SK-N-SH (cell line): Measurements from ENCODE around the gene RPS6KA2. TPM values are rescaled to one million over a fixed set of nuclear protein-coding genes. Genes with fewer than 3 reads are reported as not detected.

ENCODE experiments used
- CTCF ChIA-PET: fragments of 300-600, 350-600 bp; formaldehyde crosslinking; extraction: SDS; loops from one replicate; lab custom pipeline; 2021; lab: Yijun Ruan, JAX
- POLR2A ChIA-PET: fragments of 350-600 bp; sonication (Branson Sonifier 250); formaldehyde crosslinking; extraction: SDS; loops from one replicate; lab custom pipeline; 2020; ENCODE audit warnings: antibody characterized with exemption, inconsistent platforms; lab: Yijun Ruan, JAX
- DNase-seq: peaks from one replicate; pipeline ENCODE4 v3.0.0; 2012
- H2AFZ ChIP-seq: fragments of 200-600 bp; sonication (generic); 2 replicates; pipeline ENCODE4 v1.8.1; 2016; ENCODE audit warnings: antibody characterized with exemption, mild to moderate bottlenecking, low read depth
- H3F3A ChIP-seq: fragments of 200-600 bp; sonication (generic); replicated peaks from 2 replicates; pipeline ENCODE3; 2016; ENCODE audit warnings: antibody characterized with exemption, mild to moderate bottlenecking; ENCODE audit not compliant: insufficient read depth
- H3K27ac ChIP-seq, 2 experiments: fragments of 200-500 bp in 1 of 2; fragments of 200-600 bp in 1 of 2; sonication (Bioruptor generic) in 1 of 2; sonication (generic), shearing (Covaris generic) in 1 of 2; 2 replicates each; pipeline versions ENCODE4 v1.5.1 to v1.6.1; 2014 to 2016; ENCODE audit warnings: low read depth in 2 of 2, inconsistent platforms in 1 of 2, low read length in 1 of 2, mild to moderate bottlenecking in 1 of 2, mixed read lengths in 1 of 2
- H3K27me3 ChIP-seq: fragments of 200-600 bp; sonication (generic), shearing (Covaris generic); 2 replicates; pipeline ENCODE4 v1.6.1; 2016; ENCODE audit warnings: mixed run types; ENCODE audit not compliant: insufficient read depth
- H3K36me3 ChIP-seq, 2 experiments: fragments of 200-500 bp in 1 of 2; fragments of 200-600 bp in 1 of 2; sonication (Bioruptor generic) in 1 of 2; sonication (generic) in 1 of 2; replicated peaks in 1 of 2; 2 replicates each; pipeline versions ENCODE3 to v1.5.1; 2014 to 2016; ENCODE audit warnings: low read length in 1 of 2, mild to moderate bottlenecking in 1 of 2; ENCODE audit not compliant: insufficient read depth in 2 of 2, control insufficient read depth in 1 of 2
- H3K4me1 ChIP-seq, 2 experiments: fragments of 200-500 bp in 1 of 2; fragments of 200-600 bp in 1 of 2; sonication (Bioruptor generic) in 1 of 2; sonication (generic), shearing (Covaris generic) in 1 of 2; 2 replicates each; pipeline versions ENCODE4 v1.5.1 to v1.6.1; 2014 to 2016; ENCODE audit warnings: low read depth in 1 of 2, low read length in 1 of 2, mixed run types in 1 of 2; ENCODE audit not compliant: insufficient read depth in 2 of 2, control insufficient read depth in 1 of 2
- H3K4me2 ChIP-seq: fragments of 200-600 bp; sonication (generic), shearing (Covaris generic); 2 replicates; pipeline ENCODE4 v1.6.1; 2017; ENCODE audit warnings: mixed run types
- H3K4me3 ChIP-seq, 2 experiments: fragments of 200-500 bp in 1 of 2; fragments of 200-600 bp in 1 of 2; sonication (Bioruptor generic) in 1 of 2; sonication (generic), shearing (Covaris generic) in 1 of 2; 2 replicates each; pipeline versions ENCODE4 v1.5.1 to v1.8.1; 2014 to 2016; ENCODE audit warnings: low read depth in 2 of 2, inconsistent platforms in 1 of 2, low read length in 1 of 2, mild to moderate bottlenecking in 1 of 2, mixed read lengths in 1 of 2, moderate library complexity in 1 of 2
- H3K79me2 ChIP-seq: fragments of 200-600 bp; sonication (generic); 2 replicates; pipeline ENCODE4 v1.8.1; 2017; ENCODE audit warnings: mild to moderate bottlenecking; ENCODE audit not compliant: insufficient read depth
- H3K9ac ChIP-seq: fragments of 200-600 bp; sonication (generic); 2 replicates; pipeline ENCODE4 v1.6.1; 2017; ENCODE audit warnings: mixed run types
- H3K9me2 ChIP-seq: fragments of 200-600 bp; sonication (generic); 2 replicates; pipeline ENCODE4 v1.6.1; 2017; ENCODE audit warnings: mixed run types
- H3K9me3 ChIP-seq: fragments of 200-600 bp; sonication (generic); 2 replicates; pipeline ENCODE4 v1.6.1; 2017; ENCODE audit warnings: mixed run types, mild to moderate bottlenecking, moderate library complexity
- H4K20me1 ChIP-seq: fragments of 200-600 bp; sonication (generic); 2 replicates; pipeline ENCODE4 v1.6.1; 2017; ENCODE audit warnings: mild to moderate bottlenecking, mixed run types; ENCODE audit not compliant: insufficient read depth
- ELF1 ChIP-seq: IDR thresholded peaks from 2 replicates; pipeline ENCODE4 v1.4.0; 2012
- EP300 ChIP-seq, 2 experiments: IDR thresholded peaks; 2 replicates each; pipeline versions ENCODE4 v1.4.0 to v1.6.1; 2012; ENCODE audit warnings: borderline replicate concordance in 1 of 2, low read depth in 1 of 2, low read length in 1 of 2
- FOSL2 ChIP-seq: IDR thresholded peaks from 2 replicates; pipeline ENCODE4 v1.4.0; 2012; ENCODE audit warnings: low read depth, mild to moderate bottlenecking, moderate library complexity, borderline replicate concordance
- FOXJ3 ChIP-seq: sonication (generic); formaldehyde crosslinking; IDR thresholded peaks from 2 replicates; pipeline ENCODE4 v1.5.1; 2020; ENCODE audit warnings: mild to moderate bottlenecking, missing genetic modification reagents
- GABPA ChIP-seq: IDR thresholded peaks from 2 replicates; pipeline ENCODE4 v1.4.0; 2012; ENCODE audit warnings: low read depth, mild to moderate bottlenecking
- GATA2 ChIP-seq: sonication (generic); formaldehyde crosslinking; IDR thresholded peaks from 2 replicates; pipeline ENCODE4 v1.5.0; 2020; ENCODE audit warnings: mild to moderate bottlenecking, missing genetic modification reagents
- JUND ChIP-seq: IDR thresholded peaks from 2 replicates; pipeline ENCODE4 v1.4.0; 2012
- PBX3 ChIP-seq: IDR thresholded peaks from 2 replicates; pipeline ENCODE4; 2012
- POLR2AphosphoS5 ChIP-seq: IDR thresholded peaks from 2 replicates; pipeline ENCODE4 v1.6.1; 2012; ENCODE audit warnings: low read depth, low read length
- RCOR1 ChIP-seq: fragments of 150-350 bp; IDR thresholded peaks from 2 replicates; pipeline ENCODE4 v1.6.1; 2017; ENCODE audit warnings: antibody characterized with exemption, low read length
- RFX5 ChIP-seq: IDR thresholded peaks from 2 replicates; pipeline ENCODE4 v1.6.1; 2012; ENCODE audit warnings: mild to moderate bottlenecking, improper control_type of control experiment, low read length
- SIN3A ChIP-seq: IDR thresholded peaks from 2 replicates; pipeline ENCODE4 v1.6.1; 2012; ENCODE audit warnings: low read depth, mild to moderate bottlenecking, low read length, moderate library complexity, borderline replicate concordance
- TAF1 ChIP-seq: IDR thresholded peaks from 2 replicates; pipeline ENCODE4 v1.6.1; 2012; ENCODE audit warnings: low read depth, mild to moderate bottlenecking, low read length, moderate library complexity, borderline replicate concordance
- TCF12 ChIP-seq: IDR thresholded peaks from 2 replicates; pipeline ENCODE4 v1.4.0; 2012
- TEAD4 ChIP-seq: IDR thresholded peaks from 2 replicates; pipeline ENCODE4 v1.4.0; 2012; ENCODE audit warnings: mild to moderate bottlenecking, borderline replicate concordance; ENCODE audit not compliant: insufficient read depth
- USF1 ChIP-seq: IDR thresholded peaks from 2 replicates; pipeline ENCODE4 v1.4.0; 2012; ENCODE audit warnings: low read depth, borderline replicate concordance
- YY1 ChIP-seq: IDR thresholded peaks from 2 replicates; pipeline ENCODE4 v1.4.0; 2012; ENCODE audit warnings: low read depth, mild to moderate bottlenecking
- whole genome bisulfite sequencing: methylation state at CpG from one replicate; pipeline ENCODE4 v1.1.6; 2017; ENCODE audit warnings: low lambda C conversion rate; 5-methylcytosine and 5-hydroxymethylcytosine counted together
- polyA plus RNA-seq, 3 experiments: library from polyadenylated mRNA; depleted of rRNA; stranded (reverse); fragments of >200 nt; gene quantifications; 2 replicates each; pipeline ENCODE4 v1.2.3, GENCODE V29; 2012
- TF ChIP-seq, protein P1 (sequence below): fragments of 150-350 bp; IDR thresholded peaks from 2 replicates; pipeline ENCODE4 v1.6.1; 2016; ENCODE audit warnings: mild to moderate bottlenecking, low read depth, low read length
- TF ChIP-seq, protein P2 (sequence below): IDR thresholded peaks from 2 replicates; pipeline ENCODE4 v1.6.1; 2012; ENCODE audit warnings: mild to moderate bottlenecking, low read depth, low read length, moderate library complexity
- TF ChIP-seq, protein P3 (sequence below): IDR thresholded peaks from 2 replicates; pipeline ENCODE4 v1.4.0; 2012; ENCODE audit warnings: low read depth

RPS6KA2 gene
- polyA plus RNA-seq, 1 of the 3 experiments (the other 2 are of a cell fraction): 59.5 TPM

DNA sequence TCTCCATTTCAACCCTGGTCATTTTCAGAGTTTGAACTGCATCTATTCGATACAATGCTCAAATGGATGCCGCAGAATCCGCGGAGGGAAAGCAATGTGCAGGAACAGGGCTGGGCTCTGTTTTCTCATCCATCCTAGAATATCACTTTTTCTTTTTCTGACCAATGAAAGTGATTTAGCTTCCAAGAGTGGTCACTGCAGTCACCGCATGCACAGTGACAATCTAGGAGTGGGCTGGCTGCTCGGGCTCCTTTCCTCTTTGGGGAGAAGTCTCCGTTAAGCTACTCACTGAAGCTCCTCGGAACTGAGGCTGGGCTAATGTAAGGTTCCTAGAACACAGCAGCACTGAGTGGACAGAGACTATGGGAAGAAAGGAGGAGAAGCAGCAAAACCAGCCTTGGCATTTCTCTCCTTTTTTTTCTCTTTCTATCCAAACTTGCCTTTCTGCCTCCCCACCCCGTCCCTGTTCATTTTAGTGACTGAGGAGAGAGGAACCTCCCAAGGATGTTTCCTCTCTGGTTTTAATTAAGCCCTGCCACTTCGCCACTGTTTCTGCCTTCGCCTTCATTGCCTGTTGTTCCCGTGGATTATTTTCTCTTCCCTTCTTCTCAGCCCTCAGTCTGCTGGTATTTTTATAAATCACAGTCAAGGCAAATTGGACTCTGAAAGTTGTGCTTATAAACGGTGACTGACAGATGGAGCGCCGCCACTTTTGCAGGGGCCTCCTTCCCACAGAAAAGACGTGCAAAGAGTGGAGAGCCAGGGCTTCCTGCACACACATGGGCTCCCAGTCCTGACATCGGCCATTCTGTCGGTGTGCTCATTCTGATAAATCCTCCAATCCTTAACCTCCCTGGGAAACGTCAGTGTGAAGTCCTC is 81.7 kb downstream of the RPS6KA2 start:
- Histone ChIP-seq H3K9me3 (no peaks in the 10 kb centered on the region), H3K27ac (no peak overlapping the region), H3K79me2 (peaks cover 26% of the 10 kb centered on the region), H3K27me3 (no peaks in the 10 kb centered on the region), H3K4me3 (no peak overlapping the region), H3F3A (no peaks in the 10 kb centered on the region), H3K4me1 (peaks cover 0 to 28% of the 10 kb centered on the region in 2 experiments; a peak in 2 of 4 replicates), H3K9ac (no peak overlapping the region), H4K20me1 (no peaks in the 10 kb centered on the region), H2AFZ (no peak overlapping the region), H3K9me2 (no peaks in the 10 kb centered on the region), H3K36me3 (peaks cover 17 to 44% of the 10 kb centered on the region in 2 experiments), H3K4me2 (no peak overlapping the region)
- TF ChIP-seq GABPA (no peak), TCF12 (no peak), USF1 (no peak), SIN3A (no peak), EP300 (IDR thresholded peaks at IDR 0.05; ENCODE audit: borderline replicate concordance in 1 of 2, low read depth in 1 of 2, low read length in 1 of 2) (no peak), GATA2 (CRISPR knock-in tag) (no peak), RFX5 (no peak)
- DNase-seq: no peak
- WGBS: 90% methylated on average over 19 of the region's 19 CpGs
- POLR2A ChIA-PET: interaction anchor here (1.2 kb wide), 1 partner anchor 10 kb away, joined by 3 read pairs; no protein-coding TSS in a partner anchor
- CTCF ChIA-PET: interaction anchor here (0.6 kb wide), 1 partner anchor 8 kb away, joined by 3 read pairs; no protein-coding TSS in a partner anchor

DNA sequence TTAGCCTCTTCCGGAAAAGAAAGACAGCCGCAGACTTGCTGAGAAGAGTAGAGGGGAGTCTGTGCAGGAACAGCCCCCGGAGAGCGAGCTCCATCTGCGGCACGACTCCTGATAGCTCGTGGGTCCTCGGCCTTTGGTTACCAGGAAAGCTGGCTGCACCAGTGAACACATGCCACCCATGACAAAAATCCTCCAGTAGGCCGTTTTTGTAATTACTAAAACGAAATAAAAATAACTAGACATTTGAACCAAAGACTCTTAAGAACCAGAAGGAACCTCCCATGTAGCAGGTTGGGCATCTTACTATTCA is 82.8 kb downstream of the RPS6KA2 start:
- Histone ChIP-seq H3F3A (no peaks in the 10 kb centered on the region), H3K79me2 (peaks cover 20% of the 10 kb centered on the region), H3K9ac (no peak overlapping the region), H3K27ac (no peak overlapping the region), H3K9me3 (no peaks in the 10 kb centered on the region), H4K20me1 (no peaks in the 10 kb centered on the region), H3K36me3 (peaks cover 17 to 43% of the 10 kb centered on the region in 2 experiments), H3K4me2 (no peak overlapping the region), H2AFZ (no peak overlapping the region), H3K27me3 (no peaks in the 10 kb centered on the region), H3K4me3 (no peak overlapping the region), H3K4me1 (peaks cover 0 to 28% of the 10 kb centered on the region in 2 experiments; a peak in 2 of 4 replicates), H3K9me2 (no peaks in the 10 kb centered on the region)
- WGBS: 88% methylated on average over 10 of the region's 10 CpGs
- ChIA-PET POLR2A (no interaction called here), CTCF (no interaction called here)
- no peak for DNase-seq
- TF ChIP-seq TEAD4: no peak
- no peak for TF ChIP-seq RCOR1
- no peak for TF ChIP-seq TAF1
- no peak for TF ChIP-seq EP300 (IDR thresholded peaks at IDR 0.05; ENCODE audit: borderline replicate concordance in 1 of 2, low read depth in 1 of 2, low read length in 1 of 2)
- TF ChIP-seq USF1: no peak
- TF ChIP-seq, protein P1, sequence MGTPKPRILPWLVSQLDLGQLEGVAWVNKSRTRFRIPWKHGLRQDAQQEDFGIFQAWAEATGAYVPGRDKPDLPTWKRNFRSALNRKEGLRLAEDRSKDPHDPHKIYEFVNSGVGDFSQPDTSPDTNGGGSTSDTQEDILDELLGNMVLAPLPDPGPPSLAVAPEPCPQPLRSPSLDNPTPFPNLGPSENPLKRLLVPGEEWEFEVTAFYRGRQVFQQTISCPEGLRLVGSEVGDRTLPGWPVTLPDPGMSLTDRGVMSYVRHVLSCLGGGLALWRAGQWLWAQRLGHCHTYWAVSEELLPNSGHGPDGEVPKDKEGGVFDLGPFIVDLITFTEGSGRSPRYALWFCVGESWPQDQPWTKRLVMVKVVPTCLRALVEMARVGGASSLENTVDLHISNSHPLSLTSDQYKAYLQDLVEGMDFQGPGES: no peak
- no peak for TF ChIP-seq POLR2AphosphoS5
- TF ChIP-seq GATA2 (CRISPR knock-in tag): no peak
- TF ChIP-seq, protein P2, sequence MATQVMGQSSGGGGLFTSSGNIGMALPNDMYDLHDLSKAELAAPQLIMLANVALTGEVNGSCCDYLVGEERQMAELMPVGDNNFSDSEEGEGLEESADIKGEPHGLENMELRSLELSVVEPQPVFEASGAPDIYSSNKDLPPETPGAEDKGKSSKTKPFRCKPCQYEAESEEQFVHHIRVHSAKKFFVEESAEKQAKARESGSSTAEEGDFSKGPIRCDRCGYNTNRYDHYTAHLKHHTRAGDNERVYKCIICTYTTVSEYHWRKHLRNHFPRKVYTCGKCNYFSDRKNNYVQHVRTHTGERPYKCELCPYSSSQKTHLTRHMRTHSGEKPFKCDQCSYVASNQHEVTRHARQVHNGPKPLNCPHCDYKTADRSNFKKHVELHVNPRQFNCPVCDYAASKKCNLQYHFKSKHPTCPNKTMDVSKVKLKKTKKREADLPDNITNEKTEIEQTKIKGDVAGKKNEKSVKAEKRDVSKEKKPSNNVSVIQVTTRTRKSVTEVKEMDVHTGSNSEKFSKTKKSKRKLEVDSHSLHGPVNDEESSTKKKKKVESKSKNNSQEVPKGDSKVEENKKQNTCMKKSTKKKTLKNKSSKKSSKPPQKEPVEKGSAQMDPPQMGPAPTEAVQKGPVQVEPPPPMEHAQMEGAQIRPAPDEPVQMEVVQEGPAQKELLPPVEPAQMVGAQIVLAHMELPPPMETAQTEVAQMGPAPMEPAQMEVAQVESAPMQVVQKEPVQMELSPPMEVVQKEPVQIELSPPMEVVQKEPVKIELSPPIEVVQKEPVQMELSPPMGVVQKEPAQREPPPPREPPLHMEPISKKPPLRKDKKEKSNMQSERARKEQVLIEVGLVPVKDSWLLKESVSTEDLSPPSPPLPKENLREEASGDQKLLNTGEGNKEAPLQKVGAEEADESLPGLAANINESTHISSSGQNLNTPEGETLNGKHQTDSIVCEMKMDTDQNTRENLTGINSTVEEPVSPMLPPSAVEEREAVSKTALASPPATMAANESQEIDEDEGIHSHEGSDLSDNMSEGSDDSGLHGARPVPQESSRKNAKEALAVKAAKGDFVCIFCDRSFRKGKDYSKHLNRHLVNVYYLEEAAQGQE: no peak
- TF ChIP-seq FOXJ3 (CRISPR knock-in tag): no peak
- no peak for TF ChIP-seq ELF1
- no peak for TF ChIP-seq JUND
- no peak for TF ChIP-seq TCF12
- no peak for TF ChIP-seq YY1
- TF ChIP-seq, protein P3, sequence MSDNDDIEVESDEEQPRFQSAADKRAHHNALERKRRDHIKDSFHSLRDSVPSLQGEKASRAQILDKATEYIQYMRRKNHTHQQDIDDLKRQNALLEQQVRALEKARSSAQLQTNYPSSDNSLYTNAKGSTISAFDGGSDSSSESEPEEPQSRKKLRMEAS: no peak
- no peak for TF ChIP-seq PBX3
- TF ChIP-seq FOSL2: no peak
